Progenitor cell of endocrine pancreas (in vitro differentiated cells): Measurements from ENCODE around the gene TRIM63. TPM values are rescaled to one million over a fixed set of nuclear protein-coding genes. Genes with fewer than 3 reads are reported as not detected.

Experiments
- DNase-seq: peaks from one replicate; pipeline ENCODE4 v3.0.0; 2021; ENCODE audit warnings: low spot score; ENCODE audit not compliant: unreplicated experiment
- H3K27ac Mint-ChIP-seq: 2 replicates; pipeline ENCODE4 v1.8.0; 2021; ENCODE audit warnings: mild to moderate bottlenecking, moderate library complexity, mixed read lengths
- H3K27me3 Mint-ChIP-seq: 2 replicates; pipeline ENCODE4 v1.8.0; 2021; ENCODE audit warnings: mixed read lengths
- H3K36me3 Mint-ChIP-seq: 2 replicates; pipeline ENCODE4 v1.8.0; 2022; ENCODE audit warnings: mixed read lengths; ENCODE audit not compliant: insufficient read depth
- H3K4me1 Mint-ChIP-seq: 2 replicates; pipeline ENCODE4 v1.8.0; 2021; ENCODE audit warnings: low read depth, mixed read lengths
- H3K4me3 Mint-ChIP-seq: 2 replicates; pipeline ENCODE4 v1.8.0; 2021; ENCODE audit warnings: low read depth, mild to moderate bottlenecking, moderate library complexity, mixed read lengths
- H3K9me3 Mint-ChIP-seq: 2 replicates; pipeline ENCODE4 v1.8.0; 2021; ENCODE audit warnings: low read depth, mixed read lengths
- total RNA-seq: library from RNA; stranded (reverse); gene quantifications from 2 replicates; pipeline ENCODE4 v1.2.1, GENCODE V29; 2021
- TF ChIP-seq, protein P1 (sequence below): fragments of 200-600 bp; sonication (generic); IDR thresholded peaks from one replicate; pipeline ENCODE4 v1.5.0; 2021; ENCODE audit warnings: antibody characterized with exemption, mild to moderate bottlenecking; ENCODE audit not compliant: unreplicated experiment

TRIM63 gene
- total RNA-seq, 1 donor from 2014 or later: not detected

DNA sequence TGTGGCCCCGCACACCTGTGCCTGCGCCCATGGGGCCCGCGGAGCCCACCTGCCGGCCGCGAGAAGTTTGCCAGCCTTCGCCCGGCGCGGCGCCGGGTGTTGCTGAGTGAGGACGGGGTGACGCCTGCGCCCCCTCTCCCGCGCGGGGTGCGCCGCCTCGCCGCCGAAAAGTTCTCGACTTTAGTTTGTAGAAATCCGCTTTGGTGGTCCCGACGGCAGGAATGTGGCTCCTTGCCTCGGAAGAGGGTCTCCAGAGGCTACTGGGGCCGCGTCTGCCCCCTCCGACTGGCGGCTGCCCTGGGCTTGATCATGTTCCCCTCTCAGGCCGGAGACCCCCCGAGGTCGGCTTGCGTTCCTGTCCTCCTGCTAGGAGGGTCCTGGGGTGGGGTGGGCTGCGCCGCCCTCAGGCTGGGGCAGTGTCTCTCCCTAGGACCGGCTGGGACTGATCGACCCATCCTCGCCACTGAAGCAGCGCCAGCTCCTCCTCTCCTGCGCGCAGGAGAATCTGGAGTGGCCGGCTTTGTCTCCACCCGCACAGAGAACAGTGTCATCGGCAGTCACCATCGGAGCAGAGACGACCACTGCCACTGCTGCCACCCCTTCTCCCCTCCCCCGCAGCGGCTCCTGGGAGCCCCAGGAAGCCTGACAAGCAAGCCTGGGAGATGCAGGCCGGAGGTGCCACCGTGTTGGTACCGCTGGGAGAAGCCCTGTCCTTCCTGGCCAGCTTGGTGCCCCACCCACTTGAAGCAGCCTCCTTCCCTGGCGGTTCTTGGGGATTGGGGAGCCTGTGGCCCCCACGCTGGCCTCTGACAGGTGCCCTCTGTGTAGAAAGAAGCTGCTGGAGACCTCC, 21.0 kb downstream of the TRIM63 start:
- Mint-ChIP-seq H3K27me3 (peaks cover 84% of the 10 kb centered on the region), H3K4me3 (peak overlapping the region; percentile 31), H3K4me1 (peaks cover 4% of the 10 kb centered on the region), H3K36me3 (no peaks in the 10 kb centered on the region), H3K27ac (no peak overlapping the region), H3K9me3 (no peaks in the 10 kb centered on the region)
- TF ChIP-seq, protein P1, sequence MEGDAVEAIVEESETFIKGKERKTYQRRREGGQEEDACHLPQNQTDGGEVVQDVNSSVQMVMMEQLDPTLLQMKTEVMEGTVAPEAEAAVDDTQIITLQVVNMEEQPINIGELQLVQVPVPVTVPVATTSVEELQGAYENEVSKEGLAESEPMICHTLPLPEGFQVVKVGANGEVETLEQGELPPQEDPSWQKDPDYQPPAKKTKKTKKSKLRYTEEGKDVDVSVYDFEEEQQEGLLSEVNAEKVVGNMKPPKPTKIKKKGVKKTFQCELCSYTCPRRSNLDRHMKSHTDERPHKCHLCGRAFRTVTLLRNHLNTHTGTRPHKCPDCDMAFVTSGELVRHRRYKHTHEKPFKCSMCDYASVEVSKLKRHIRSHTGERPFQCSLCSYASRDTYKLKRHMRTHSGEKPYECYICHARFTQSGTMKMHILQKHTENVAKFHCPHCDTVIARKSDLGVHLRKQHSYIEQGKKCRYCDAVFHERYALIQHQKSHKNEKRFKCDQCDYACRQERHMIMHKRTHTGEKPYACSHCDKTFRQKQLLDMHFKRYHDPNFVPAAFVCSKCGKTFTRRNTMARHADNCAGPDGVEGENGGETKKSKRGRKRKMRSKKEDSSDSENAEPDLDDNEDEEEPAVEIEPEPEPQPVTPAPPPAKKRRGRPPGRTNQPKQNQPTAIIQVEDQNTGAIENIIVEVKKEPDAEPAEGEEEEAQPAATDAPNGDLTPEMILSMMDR: no peak
- DNase-seq: no peak

DNA sequence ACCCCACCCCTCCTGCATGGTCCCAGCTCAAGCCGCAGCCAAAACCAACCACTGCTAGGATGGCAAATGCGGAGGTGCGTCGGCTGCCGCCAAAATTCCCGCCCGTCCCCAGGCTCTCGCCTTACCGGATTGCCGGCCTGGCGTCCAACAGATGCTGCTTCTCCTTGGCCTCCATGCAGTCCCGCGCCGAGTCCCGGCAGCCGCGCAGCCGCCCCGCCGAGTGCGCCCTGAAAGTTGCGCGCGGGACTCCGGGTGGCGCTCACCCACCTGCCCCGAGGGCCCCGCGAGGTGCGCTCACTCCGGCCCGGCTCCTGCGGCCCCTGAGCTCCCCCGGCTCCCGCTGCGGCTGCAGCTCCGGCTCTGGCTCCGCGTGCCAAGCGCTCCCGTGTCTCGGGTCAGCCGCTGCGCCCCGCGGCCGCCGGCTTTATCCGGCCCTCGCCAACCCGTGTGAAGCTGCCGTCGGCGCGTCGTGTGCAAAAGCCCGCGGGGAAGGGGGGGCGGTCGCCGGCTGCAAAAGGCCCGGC, 21.6 kb downstream of the TRIM63 start, which contains the start of gene SLC30A2:
Gene SLC30A2, minus strand, starts transcription at position 397 of the 524 bp plus-strand sequence. Its CDS starts 222 bp downstream, at position 175.
- peaks cover 78% of the 10 kb centered on the region for H3K27me3 Mint-ChIP-seq
- H3K9me3 Mint-ChIP-seq: no peaks in the 10 kb centered on the region
- peaks cover 4% of the 10 kb centered on the region for H3K4me1 Mint-ChIP-seq
- H3K36me3 Mint-ChIP-seq: no peaks in the 10 kb centered on the region
- peak within 1 kb of the TSS; percentile 31 for H3K4me3 Mint-ChIP-seq
- no peak within 1 kb of the TSS for H3K27ac Mint-ChIP-seq
- DNase-seq: no peak
- TF ChIP-seq, protein P1: no peak

DNA sequence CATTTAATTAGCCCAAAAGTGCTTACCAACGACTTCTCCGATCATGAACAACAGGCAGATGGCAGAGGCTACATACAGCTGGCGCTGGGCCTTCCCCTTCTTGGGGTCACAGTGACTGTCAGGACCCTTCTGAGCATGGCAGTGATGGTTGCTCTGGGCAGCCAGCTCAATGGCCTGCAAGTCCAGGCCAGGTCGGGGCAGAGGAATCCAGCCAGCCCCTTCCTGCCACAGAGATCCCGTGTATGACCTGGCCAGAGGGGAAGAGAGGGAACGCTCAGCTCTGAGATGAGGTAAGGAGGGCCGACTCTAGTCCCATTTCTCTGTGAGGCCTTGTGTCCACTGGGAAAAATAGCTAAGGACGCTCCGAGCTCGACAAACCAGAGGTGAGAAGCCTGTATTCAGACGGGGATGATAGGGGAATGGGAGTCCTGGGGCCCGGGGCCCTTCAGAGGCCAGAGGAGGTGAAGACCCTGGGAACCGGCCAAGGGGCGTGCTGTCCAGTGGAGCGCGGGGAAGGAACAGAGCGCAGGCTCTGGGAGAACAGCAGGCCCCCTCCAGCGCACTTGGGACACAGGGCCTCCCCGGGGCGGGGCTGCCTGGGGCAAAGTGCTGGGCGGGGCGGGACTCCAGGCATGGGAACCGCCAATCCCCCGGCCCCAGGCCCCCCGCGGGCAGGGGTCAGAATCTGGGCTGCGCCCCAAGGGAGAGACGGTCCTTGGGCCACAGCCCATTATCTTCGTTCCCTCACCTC, 22.3 kb downstream of the TRIM63 start:
- Mint-ChIP-seq H3K9me3 (no peaks in the 10 kb centered on the region), H3K4me3 (no peak overlapping the region), H3K4me1 (peaks cover 3% of the 10 kb centered on the region)

DNA sequence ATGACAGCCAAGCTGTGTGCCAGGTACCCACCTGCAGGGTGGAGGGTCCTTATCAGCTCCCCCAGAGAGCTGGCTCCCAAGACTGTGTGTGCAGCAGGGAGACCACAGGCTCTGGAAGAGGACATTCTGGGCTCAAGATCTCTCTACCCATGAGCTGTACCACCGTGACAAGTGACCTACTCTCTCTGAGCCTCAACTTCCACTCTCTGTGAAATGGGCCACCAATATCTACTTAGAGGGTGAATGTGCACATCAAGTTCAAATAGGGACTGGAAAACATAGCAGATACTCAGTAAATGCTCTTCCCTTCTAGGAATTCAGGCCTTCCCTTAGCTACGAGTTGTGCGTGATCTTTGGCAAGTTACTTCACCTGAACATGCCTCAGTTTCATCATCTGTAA, 23.0 kb downstream of the TRIM63 start:
- Mint-ChIP-seq H3K27ac (no peak overlapping the region), H3K36me3 (no peaks in the 10 kb centered on the region), H3K9me3 (no peaks in the 10 kb centered on the region), H3K4me1 (peaks cover 2% of the 10 kb centered on the region), H3K27me3 (peaks cover 69% of the 10 kb centered on the region), H3K4me3 (no peak overlapping the region)
- no peak for DNase-seq
- TF ChIP-seq, protein P1: no peak

More for the DNA sequence above, 22.3 kb downstream of the TRIM63 start:
- H3K36me3 Mint-ChIP-seq: no peaks in the 10 kb centered on the region
- H3K27ac Mint-ChIP-seq: no peak overlapping the region
- peaks cover 74% of the 10 kb centered on the region for H3K27me3 Mint-ChIP-seq
- TF ChIP-seq, protein P1: no peak
- DNase-seq: no peak

DNA sequence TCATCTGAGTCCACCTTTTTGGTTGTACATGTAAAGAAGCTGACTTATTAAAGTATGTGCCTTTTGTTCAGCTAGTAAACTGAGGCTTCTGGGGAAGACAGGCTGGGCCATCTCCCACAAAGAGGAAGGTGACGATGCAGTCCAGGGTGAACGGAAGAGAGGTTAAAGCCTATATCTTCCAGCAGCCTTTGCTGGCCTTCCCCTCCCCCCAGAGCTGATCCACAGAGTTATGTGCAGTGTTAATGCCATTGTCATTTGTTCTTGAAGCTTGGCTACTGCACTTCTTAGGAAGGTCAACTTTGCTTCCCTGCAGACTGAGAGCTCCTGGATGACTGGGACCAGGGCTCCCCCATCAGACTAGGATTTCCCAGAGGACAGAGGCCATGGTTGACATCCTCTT, 23.7 kb downstream of the TRIM63 start:
- H3K4me3 Mint-ChIP-seq: no peak overlapping the region
- H3K36me3 Mint-ChIP-seq: no peaks in the 10 kb centered on the region
- peaks cover 2% of the 10 kb centered on the region for H3K4me1 Mint-ChIP-seq
- no peak for DNase-seq
- H3K27ac Mint-ChIP-seq: no peak overlapping the region
- H3K27me3 Mint-ChIP-seq: peaks cover 66% of the 10 kb centered on the region
- no peaks in the 10 kb centered on the region for H3K9me3 Mint-ChIP-seq
- TF ChIP-seq, protein P1: no peak
